Measurements from ENCODE around the gene MCMBP. TPM values are rescaled to one million over a fixed set of nuclear protein-coding genes. Genes with fewer than 3 reads are reported as not detected.
A peak's percentile ranks its signal among the peaks of the same experiment; 100 is the strongest.

Gene MCMBP
- total and polyA plus RNA-seq, 8 donors = 40.6 to 66.5 (median 61.4) TPM

GRCh38 chr10:119858063-119858462, 14.6 kb downstream of the MCMBP start:
- Histone ChIP-seq H3K4me1 (peaks cover 0 to 20% of the 10 kb centered on the region in 2 donors), H3K9me3 (no peaks in the 10 kb centered on the region), H3K27ac (no peak overlapping the region), H3K36me3 (peaks cover 0 to 50% of the 10 kb centered on the region in 2 donors), H3K27me3 (no peaks in the 10 kb centered on the region), H3K4me3 (no peak overlapping the region)
- TF ChIP-seq CTCF (IDR thresholded peaks at IDR 0.05) = no peak
- DNase-seq (no peak), ATAC-seq (no peak)
- intact Hi-C loops (cut with DNase I) = no loop called here

DNA sequence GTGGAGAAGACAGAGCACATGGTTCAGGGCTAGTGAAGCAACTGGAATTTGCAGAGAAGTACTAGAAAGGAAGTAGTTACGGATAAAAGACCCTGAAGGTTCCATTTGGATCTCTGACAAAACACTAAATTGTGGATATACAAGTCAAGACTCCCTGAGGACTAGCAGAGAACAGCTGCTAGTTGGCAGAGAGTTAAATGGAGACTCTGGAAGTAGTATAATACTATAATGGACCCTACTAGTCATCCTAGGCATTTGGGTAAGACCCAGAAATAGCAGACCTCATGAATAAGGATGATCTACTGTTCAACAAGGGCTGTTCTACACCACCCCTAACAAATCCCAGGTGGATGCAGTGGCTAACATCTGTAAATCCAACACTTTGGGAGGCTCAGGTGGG, 19.1 kb downstream of the MCMBP start:
- peaks cover 0 to 88% of the 10 kb centered on the region in 2 donors for H3K36me3 ChIP-seq
- DNase-seq = no peak
- TF ChIP-seq CTCF (IDR thresholded peaks at IDR 0.05) = no peak
- no peaks in the 10 kb centered on the region for H3K9me3 ChIP-seq
- H3K4me3 ChIP-seq = no peak overlapping the region
- no peak for ATAC-seq
- H3K27me3 ChIP-seq = no peaks in the 10 kb centered on the region
- intact Hi-C loops (cut with DNase I) = no loop called here
- peaks cover 0 to 19% of the 10 kb centered on the region in 2 donors for H3K4me1 ChIP-seq
- H3K27ac ChIP-seq = no peak overlapping the region

DNA sequence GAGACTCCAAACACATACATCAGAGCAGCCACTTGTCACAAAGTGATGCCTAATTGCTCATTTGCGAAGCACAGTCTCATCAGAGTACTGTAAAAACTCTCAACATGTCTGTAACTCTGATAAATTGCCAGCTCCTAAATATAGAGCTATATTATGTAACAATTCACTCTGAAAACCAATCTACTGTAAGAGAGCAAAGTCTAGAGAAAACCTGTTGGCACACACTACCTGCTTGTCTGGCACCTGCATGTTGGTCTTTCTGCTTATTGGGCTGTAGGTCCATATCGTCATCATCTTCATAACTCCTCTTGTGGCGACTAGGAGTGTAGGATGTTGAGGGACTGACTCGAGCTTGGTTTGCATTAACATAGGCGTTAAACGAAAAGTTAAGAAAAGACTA, 19.8 kb downstream of the MCMBP start:
- Histone ChIP-seq H3K4me1 (peaks cover 0 to 20% of the 10 kb centered on the region in 2 donors), H3K4me3 (no peak overlapping the region), H3K36me3 (peaks cover 0 to 92% of the 10 kb centered on the region in 2 donors), H3K27ac (no peak overlapping the region), H3K9me3 (no peaks in the 10 kb centered on the region), H3K27me3 (no peaks in the 10 kb centered on the region)
- intact Hi-C loops (cut with DNase I) = no loop called here
- DNase-seq (no peak), ATAC-seq (no peak)
- TF ChIP-seq CTCF (IDR thresholded peaks at IDR 0.05) = no peak

DNA sequence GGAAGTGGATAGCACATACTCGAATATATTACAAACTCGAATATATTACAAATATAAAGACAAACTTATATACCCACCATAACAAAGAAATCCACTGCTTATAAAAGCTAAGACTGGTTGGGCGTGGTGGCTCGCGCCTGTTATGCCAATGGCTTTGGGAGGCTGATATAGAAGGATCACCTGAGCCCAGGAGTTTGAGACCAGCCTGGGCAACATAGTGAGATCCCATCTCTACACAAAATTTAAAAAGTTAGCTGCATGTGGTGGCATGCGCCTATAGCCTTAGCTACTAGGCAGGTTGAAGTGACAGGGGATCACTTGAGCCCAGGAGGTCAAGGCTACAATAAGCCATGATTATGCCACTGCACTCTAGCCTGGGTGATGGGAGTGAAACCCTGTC, 20.4 kb downstream of the MCMBP start:
- intact Hi-C loops (cut with DNase I) = no loop called here

DNA sequence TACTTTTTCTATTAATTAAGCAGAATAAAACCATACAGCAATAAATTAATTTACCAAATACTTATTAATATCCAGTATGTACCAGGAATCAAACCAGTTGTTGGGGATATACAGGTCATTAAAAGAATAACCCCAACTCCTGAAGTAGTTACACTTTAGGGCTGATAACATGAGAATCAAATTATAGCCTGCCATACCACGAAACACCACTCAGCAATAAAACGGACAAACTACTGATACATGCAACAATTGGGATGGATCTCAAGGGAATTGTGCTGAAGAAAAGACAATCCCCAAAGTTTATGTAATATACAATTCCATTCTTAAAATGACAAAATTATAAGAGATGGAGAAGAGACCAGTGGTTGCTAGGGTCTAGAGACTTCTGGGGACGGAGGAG, 22.7 kb downstream of the MCMBP start:
- H3K27ac ChIP-seq = peak overlapping the region in 1 of 2 donors; percentile 67
- H3K27me3 ChIP-seq = no peaks in the 10 kb centered on the region
- H3K9me3 ChIP-seq = no peaks in the 10 kb centered on the region
- H3K4me3 ChIP-seq = no peak overlapping the region
- peaks cover 0 to 90% of the 10 kb centered on the region in 2 donors for H3K36me3 ChIP-seq
- ATAC-seq (no peak), DNase-seq (no peak)
- TF ChIP-seq CTCF (IDR thresholded peaks at IDR 0.05) = no peak
- peaks cover 0 to 42% of the 10 kb centered on the region in 2 donors for H3K4me1 ChIP-seq
- intact Hi-C loops (cut with DNase I) = no loop called here

More for the DNA sequence above, 20.4 kb downstream of the MCMBP start:
- TF ChIP-seq CTCF (IDR thresholded peaks at IDR 0.05) = no peak
- Histone ChIP-seq H3K36me3 (peaks cover 0 to 90% of the 10 kb centered on the region in 2 donors), H3K4me1 (peaks cover 0 to 20% of the 10 kb centered on the region in 2 donors), H3K9me3 (no peaks in the 10 kb centered on the region), H3K4me3 (no peak overlapping the region), H3K27ac (no peak overlapping the region), H3K27me3 (no peaks in the 10 kb centered on the region)
- ATAC-seq = no peak
- DNase-seq = no peak
